ENCODE results near the gene LIMS4.
"Not testable (repeated sequence)": the region's sequence is repeated elsewhere in the genome, so short reads cannot be mapped to it uniquely, and the experiment has no call there.

- not testable (repeated sequence) for TF ChIP-seq CTCF (IDR thresholded peaks at IDR 0.05; ENCODE audit: control extremely low read depth in 1 of 3, insufficient read depth in 1 of 3, low read depth in 1 of 3, low read length in 3 of 3); POLR2A (IDR thresholded peaks at IDR 0.05; ENCODE audit: control extremely low read depth in 1 of 2, low read depth in 2 of 2, low read length in 2 of 2); POLR2AphosphoS5 (IDR thresholded peaks at IDR 0.05; ENCODE audit: low read depth, low read length); EGR1 (IDR thresholded peaks at IDR 0.05; ENCODE audit: borderline replicate concordance, low read depth, low read length); SRF (IDR thresholded peaks at IDR 0.05; ENCODE audit: low read depth, low read length); JUN (IDR thresholded peaks at IDR 0.05; ENCODE audit: low read depth, low read length); EZH2 (IDR thresholded peaks at IDR 0.05; ENCODE audit: low read depth, low read length, severe bottlenecking); TEAD4 (IDR thresholded peaks at IDR 0.05; ENCODE audit: low read depth, low read length); SP4 (IDR thresholded peaks at IDR 0.05; ENCODE audit: low read length)
Observed at GRCh38 chr2:110499755-110500377, 27.2 kb upstream of the LIMS4 start.

All from H1 (cell line).